Central memory CD8-positive, alpha-beta T cell (primary cell): ENCODE measurements around the gene DNASE1L2.
"Not testable (repeated sequence)": the region's sequence is repeated elsewhere in the genome, so short reads cannot be mapped to it uniquely, and the experiment has no call there.

ENCODE experiments used
- ATAC-seq: fragments of 150-1000 bp; cut with Tn5 transposase; replicated peaks from 2 replicates; pipeline ENCODE4 v1.10.0; 2022; ENCODE audit warnings: mild to moderate bottlenecking, moderate FRiP score, moderate number of reproducible peaks; ENCODE audit not compliant: poor library complexity, severe bottlenecking; ENCODE audit errors: extremely low read depth
- DNase-seq, 2 donors: peaks; one replicate each; pipeline ENCODE4 v3.0.0; 2021; ENCODE audit warnings: low spot score in 2 of 2
- H3K27ac Mint-ChIP-seq: one replicate; pipeline ENCODE4 v1.8.0; 2022; ENCODE audit warnings: low read depth, mild to moderate bottlenecking, moderate library complexity, mixed read lengths
- H3K27me3 Mint-ChIP-seq: one replicate; pipeline ENCODE4 v1.8.0; 2022; ENCODE audit warnings: mixed read lengths
- H3K36me3 Mint-ChIP-seq: one replicate; pipeline ENCODE4 v1.8.0; 2022; ENCODE audit warnings: mild to moderate bottlenecking, moderate library complexity, mixed read lengths; ENCODE audit not compliant: insufficient read depth
- H3K4me1 Mint-ChIP-seq: one replicate; pipeline ENCODE4 v1.8.0; 2022; ENCODE audit warnings: mixed read lengths
- H3K4me3 Mint-ChIP-seq: one replicate; pipeline ENCODE4 v1.8.0; 2022; ENCODE audit warnings: mild to moderate bottlenecking, moderate library complexity, mixed read lengths
- H3K9me3 Mint-ChIP-seq: one replicate; pipeline ENCODE4 v1.8.0; 2022; ENCODE audit warnings: mixed read lengths

Gene DNASE1L2

GRCh38 chr16:2243031-2243528 is 6.8 kb downstream of the DNASE1L2 start:
- DNase-seq (no peak), ATAC-seq (no peak)
- H3K9me3 Mint-ChIP-seq: no peaks in the 10 kb centered on the region
- H3K4me1 Mint-ChIP-seq: no peaks in the 10 kb centered on the region
- H3K4me3 Mint-ChIP-seq: no peak overlapping the region
- H3K27me3 Mint-ChIP-seq: no peaks in the 10 kb centered on the region
- H3K27ac Mint-ChIP-seq: no peak overlapping the region
- peaks cover 6% of the 10 kb centered on the region for H3K36me3 Mint-ChIP-seq

DNA sequence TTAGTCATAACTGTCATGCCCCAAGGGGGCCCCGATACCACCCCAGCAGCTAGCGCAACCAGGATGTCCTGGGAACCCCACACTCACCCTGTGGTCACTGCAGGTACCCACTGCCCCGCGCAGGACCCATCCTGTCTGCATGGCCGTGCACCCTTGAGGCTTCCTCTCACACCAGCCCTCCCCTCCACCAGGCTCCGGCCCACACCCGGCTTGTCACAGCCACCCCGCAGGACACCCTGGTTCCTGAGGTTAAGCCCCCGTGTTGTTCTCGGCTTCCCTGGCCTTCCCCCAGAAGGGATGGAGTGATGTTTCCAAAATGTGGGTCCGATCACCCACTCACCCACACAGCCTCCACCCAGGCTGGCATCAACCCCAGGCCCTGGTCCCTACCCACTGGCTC is 7.5 kb downstream of the DNASE1L2 start:
- Mint-ChIP-seq H3K36me3 (peaks cover 6% of the 10 kb centered on the region), H3K27ac (no peak overlapping the region), H3K27me3 (no peaks in the 10 kb centered on the region), H3K4me3 (no peak overlapping the region), H3K9me3 (no peaks in the 10 kb centered on the region), H3K4me1 (no peaks in the 10 kb centered on the region)
- DNase-seq (no peak), ATAC-seq (no peak)

DNA sequence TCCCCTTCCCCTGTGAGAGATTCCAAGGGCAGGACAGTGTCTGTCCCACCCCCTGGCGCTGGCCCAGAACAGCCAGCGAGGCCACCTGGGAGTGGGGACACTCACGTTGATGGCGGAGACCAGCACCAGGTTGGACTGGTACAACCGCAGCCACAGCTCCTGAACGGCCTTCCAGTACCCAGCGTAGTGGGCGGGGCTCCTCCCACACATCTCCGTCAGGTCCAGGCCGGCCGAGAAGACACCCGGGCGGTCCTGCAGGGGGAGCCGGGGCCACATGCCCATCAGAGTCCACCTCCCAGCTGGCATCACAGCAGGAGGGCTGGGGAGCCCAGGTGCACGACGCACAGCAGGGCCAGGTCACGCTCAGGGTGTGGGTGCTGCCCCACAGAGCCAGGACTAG is 8.1 kb downstream of the DNASE1L2 start:
- Mint-ChIP-seq H3K4me3 (no peak overlapping the region), H3K27me3 (no peaks in the 10 kb centered on the region), H3K9me3 (no peaks in the 10 kb centered on the region), H3K27ac (no peak overlapping the region), H3K4me1 (no peaks in the 10 kb centered on the region), H3K36me3 (peaks cover 5% of the 10 kb centered on the region)
- no peak for DNase-seq
- no peak for ATAC-seq

GRCh38 chr16:2244926-2245795 is 8.9 kb downstream of the DNASE1L2 start:
- no peak overlapping the region for H3K27ac Mint-ChIP-seq
- no peak for ATAC-seq
- H3K4me3 Mint-ChIP-seq: no peak overlapping the region
- H3K27me3 Mint-ChIP-seq: no peaks in the 10 kb centered on the region
- H3K36me3 Mint-ChIP-seq: peaks cover 4% of the 10 kb centered on the region
- no peaks in the 10 kb centered on the region for H3K4me1 Mint-ChIP-seq
- H3K9me3 Mint-ChIP-seq: no peaks in the 10 kb centered on the region
- DNase-seq: no peak

DNA sequence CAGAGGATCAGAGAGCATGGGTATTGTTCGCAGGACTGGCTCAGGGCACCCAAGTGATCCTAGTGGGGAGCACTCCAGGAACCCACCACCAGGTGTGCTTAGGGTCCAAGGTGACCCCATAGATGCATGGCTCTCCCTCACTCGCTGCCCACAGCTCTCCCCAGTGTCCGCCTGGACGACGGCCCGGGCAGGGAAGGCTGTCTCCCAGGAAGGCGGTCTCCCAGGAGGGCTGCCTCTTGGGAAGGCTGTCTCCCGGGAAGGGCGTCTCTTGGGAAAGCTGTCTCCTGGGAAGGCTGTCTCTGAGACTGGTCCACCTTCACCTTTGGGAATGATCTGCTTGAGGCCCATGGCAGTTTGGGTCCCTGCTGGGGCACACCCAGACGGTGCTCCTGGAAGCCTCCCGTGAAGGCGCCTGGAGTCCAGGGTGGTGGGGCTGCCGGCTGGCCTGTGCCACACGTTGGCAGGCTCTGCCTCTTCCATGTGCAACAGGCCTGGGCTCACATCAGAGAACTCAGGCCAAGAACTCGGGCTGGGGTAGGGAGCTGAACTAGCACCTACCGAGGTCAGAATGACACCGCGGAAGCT is 10.1 kb downstream of the DNASE1L2 start:
- ATAC-seq (no peak), DNase-seq (no peak)
- Mint-ChIP-seq H3K4me3 (no peak overlapping the region), H3K4me1 (no peaks in the 10 kb centered on the region), H3K9me3 (no peaks in the 10 kb centered on the region), H3K27me3 (no peaks in the 10 kb centered on the region), H3K36me3 (peaks cover 9% of the 10 kb centered on the region), H3K27ac (no peak overlapping the region)

- DNase-seq (peak in 1 of 2 donors; percentile 21), ATAC-seq (no peak)
- H3K36me3 Mint-ChIP-seq: peaks cover 40% of the 10 kb centered on the region
- H3K27me3 Mint-ChIP-seq: no peaks in the 10 kb centered on the region
- H3K4me3 Mint-ChIP-seq: peak overlapping the region; percentile 81
- H3K27ac Mint-ChIP-seq: peak overlapping the region; percentile 91
- no peaks in the 10 kb centered on the region for H3K4me1 Mint-ChIP-seq
- no peaks in the 10 kb centered on the region for H3K9me3 Mint-ChIP-seq
Measured at GRCh38 chr16:2250652-2251295, 14.5 kb downstream of the DNASE1L2 start.

- H3K27me3 Mint-ChIP-seq: no peaks in the 10 kb centered on the region
- peak; percentile 52 to 57 for DNase-seq
- peak within 1 kb of the TSS; percentile 91 for H3K27ac Mint-ChIP-seq
- H3K4me1 Mint-ChIP-seq: peaks cover 4% of the 10 kb centered on the region
- H3K36me3 Mint-ChIP-seq: peaks cover 45% of the 10 kb centered on the region
- ATAC-seq: peak; percentile 77
- peak within 1 kb of the TSS; percentile 81 for H3K4me3 Mint-ChIP-seq
- no peaks in the 10 kb centered on the region for H3K9me3 Mint-ChIP-seq
Measured at GRCh38 chr16:2251296-2252111, 15.3 kb downstream of the DNASE1L2 start, which contains the start of gene ECI1. ECI1 (minus strand) TSS chr16:2251587; CDS start chr16:2251566, 21 bp downstream.

GRCh38 chr16:2252806-2253148 is 16.5 kb downstream of the DNASE1L2 start:
- ATAC-seq (no peak), DNase-seq (no peak)
- H3K4me1 Mint-ChIP-seq: peaks cover 6% of the 10 kb centered on the region
- H3K4me3 Mint-ChIP-seq: peak overlapping the region; percentile 81
- H3K36me3 Mint-ChIP-seq: peaks cover 55% of the 10 kb centered on the region
- peak overlapping the region; percentile 25 for H3K27ac Mint-ChIP-seq
- H3K9me3 Mint-ChIP-seq: no peaks in the 10 kb centered on the region
- no peaks in the 10 kb centered on the region for H3K27me3 Mint-ChIP-seq

GRCh38 chr16:2253293-2253692 is 17.0 kb downstream of the DNASE1L2 start:
- Mint-ChIP-seq H3K9me3 (no peaks in the 10 kb centered on the region), H3K4me3 (no peak overlapping the region), H3K36me3 (peaks cover 58% of the 10 kb centered on the region), H3K27ac (peak overlapping the region; percentile 25), H3K4me1 (peaks cover 6% of the 10 kb centered on the region), H3K27me3 (no peaks in the 10 kb centered on the region)
- no peak for ATAC-seq
- DNase-seq: no peak

DNA sequence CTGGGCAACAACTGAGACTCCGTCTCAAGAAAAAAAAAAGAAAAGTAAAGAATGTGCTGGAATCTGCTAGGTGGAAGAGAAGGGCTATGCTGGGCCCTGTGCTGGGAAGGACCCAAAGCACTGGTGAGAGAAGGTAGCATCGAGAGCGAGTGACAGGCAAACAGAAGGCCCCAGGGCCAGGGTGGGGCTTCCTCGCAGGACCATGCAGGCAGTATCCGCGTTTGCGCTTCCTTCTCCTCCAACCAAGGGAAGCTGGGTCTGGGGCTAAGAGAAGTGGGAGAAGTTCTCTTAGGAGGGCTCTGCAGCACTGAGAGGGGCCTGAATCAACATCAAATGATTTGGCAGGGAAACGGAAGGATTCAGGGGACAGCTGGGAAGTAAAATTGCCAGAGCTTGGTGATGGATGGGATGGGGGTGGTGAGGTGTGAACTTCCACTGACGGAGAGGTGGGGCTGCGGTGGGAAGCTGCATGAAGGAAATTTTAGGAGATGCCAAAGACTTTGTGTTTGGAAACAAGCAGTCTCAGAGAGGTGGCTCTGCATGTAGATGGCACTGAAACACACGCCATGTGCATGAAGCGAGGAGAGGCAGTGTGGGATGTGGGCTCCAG is 20.4 kb downstream of the DNASE1L2 start:
- H3K27ac Mint-ChIP-seq: no peak overlapping the region
- no peaks in the 10 kb centered on the region for H3K27me3 Mint-ChIP-seq
- no peaks in the 10 kb centered on the region for H3K9me3 Mint-ChIP-seq
- ATAC-seq (no peak), DNase-seq (no peak)
- peaks cover 75% of the 10 kb centered on the region for H3K36me3 Mint-ChIP-seq
- H3K4me3 Mint-ChIP-seq: no peak overlapping the region
- H3K4me1 Mint-ChIP-seq: peaks cover 6% of the 10 kb centered on the region

- Mint-ChIP-seq H3K9me3 (no peaks in the 10 kb centered on the region), H3K4me1 (peaks cover 6% of the 10 kb centered on the region), H3K36me3 (peaks cover 76% of the 10 kb centered on the region), H3K27me3 (no peaks in the 10 kb centered on the region), H3K4me3 (no peak overlapping the region), H3K27ac (no peak overlapping the region)
- DNase-seq (no peak), ATAC-seq (no peak)
Measured at GRCh38 chr16:2257726-2258125, 21.5 kb downstream of the DNASE1L2 start.

DNA sequence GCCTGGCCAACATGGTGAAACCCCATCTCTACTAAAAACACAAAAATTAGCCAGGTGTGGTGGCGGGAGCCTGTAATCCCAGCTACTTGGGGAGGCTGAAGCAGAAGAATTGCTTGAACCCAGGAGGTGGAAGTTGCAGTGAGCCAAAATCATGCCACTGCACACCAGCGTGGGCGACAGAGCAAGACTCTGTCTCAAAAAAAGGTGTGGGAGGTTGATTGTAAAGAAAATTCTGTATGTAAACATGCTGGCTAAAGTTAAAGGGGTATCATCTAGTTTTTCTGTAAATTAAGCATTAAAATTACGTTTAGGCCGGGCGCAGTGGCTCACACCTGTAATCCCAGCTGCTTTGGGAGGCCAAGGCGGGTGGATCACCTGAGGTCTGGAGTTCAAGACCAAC is 22.3 kb downstream of the DNASE1L2 start:
- not testable (repeated sequence) for H3K4me1 Mint-ChIP-seq, H3K9me3 Mint-ChIP-seq, H3K4me3 Mint-ChIP-seq, H3K27me3 Mint-ChIP-seq, DNase-seq, H3K27ac Mint-ChIP-seq, ATAC-seq
- peaks cover 79% of the 10 kb centered on the region for H3K36me3 Mint-ChIP-seq
